ENCODE measurements around the gene TTYH1. TPM values are rescaled to one million over a fixed set of nuclear protein-coding genes. Genes with fewer than 3 reads are reported as not detected.
"Not testable (repeated sequence)": the region's sequence is repeated elsewhere in the genome, so short reads cannot be mapped to it uniquely, and the experiment has no call there.

Gene TTYH1
- total and polyA plus RNA-seq, 12 donors: 0.61 to 4.0 (median 1.6) TPM; not detected in 4

DNA sequence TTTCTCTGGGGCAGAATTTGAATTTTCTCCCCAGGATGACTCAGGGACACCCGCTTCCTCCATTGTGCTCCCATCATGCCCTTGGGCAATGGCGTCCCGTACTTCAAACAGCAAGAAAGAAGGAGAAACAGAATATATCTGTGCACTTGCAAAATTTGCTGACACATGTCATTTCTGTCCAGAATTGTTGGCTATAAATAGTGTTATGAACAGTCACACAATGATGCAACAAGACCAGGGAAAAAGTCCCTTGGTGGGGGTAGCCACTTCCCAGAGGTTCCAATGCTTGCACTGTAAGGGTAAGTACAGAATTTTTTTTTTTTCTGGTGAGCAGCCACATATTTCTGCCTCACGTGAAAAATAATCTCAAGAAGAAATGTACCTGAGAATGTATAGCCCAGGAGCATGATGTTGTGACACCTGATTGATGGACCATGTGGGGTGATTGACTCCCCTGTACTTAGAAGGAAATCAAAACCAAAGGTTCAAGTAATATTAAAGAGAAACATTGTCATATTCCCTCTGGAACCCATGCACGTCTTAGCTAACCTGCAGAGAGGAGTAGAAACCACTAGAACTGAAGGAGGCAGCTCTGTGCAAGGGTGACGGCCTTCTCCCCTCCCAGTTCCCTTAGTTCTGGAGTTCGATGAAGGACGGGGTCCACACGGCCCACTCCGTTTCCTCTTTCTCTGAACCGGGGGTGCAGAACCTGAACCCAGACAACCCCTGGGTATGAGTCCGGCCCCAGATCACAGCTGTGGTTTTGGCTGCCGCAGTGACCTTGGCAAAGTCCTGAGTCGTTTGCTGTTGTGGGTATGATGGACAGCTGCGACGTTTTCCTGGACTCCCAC is 41.3 kb upstream of the TTYH1 start:
- Histone ChIP-seq H3K27me3 (no peaks in the 10 kb centered on the region), H3K4me1 (replicated peaks in 1 of 2) (no peaks in the 10 kb centered on the region), H3K4me3 (no peak overlapping the region), H3K27ac (peak overlapping the region in 2 of 5 donors; percentile 38 to 83), H3K9me3 (replicated peaks in 1 of 3) (no peaks in the 10 kb centered on the region), H3K36me3 (replicated peaks in 1 of 2) (no peaks in the 10 kb centered on the region)
- TF ChIP-seq POLR2A (IDR thresholded peaks at IDR 0.05): no peak
- TF ChIP-seq, protein P1, sequence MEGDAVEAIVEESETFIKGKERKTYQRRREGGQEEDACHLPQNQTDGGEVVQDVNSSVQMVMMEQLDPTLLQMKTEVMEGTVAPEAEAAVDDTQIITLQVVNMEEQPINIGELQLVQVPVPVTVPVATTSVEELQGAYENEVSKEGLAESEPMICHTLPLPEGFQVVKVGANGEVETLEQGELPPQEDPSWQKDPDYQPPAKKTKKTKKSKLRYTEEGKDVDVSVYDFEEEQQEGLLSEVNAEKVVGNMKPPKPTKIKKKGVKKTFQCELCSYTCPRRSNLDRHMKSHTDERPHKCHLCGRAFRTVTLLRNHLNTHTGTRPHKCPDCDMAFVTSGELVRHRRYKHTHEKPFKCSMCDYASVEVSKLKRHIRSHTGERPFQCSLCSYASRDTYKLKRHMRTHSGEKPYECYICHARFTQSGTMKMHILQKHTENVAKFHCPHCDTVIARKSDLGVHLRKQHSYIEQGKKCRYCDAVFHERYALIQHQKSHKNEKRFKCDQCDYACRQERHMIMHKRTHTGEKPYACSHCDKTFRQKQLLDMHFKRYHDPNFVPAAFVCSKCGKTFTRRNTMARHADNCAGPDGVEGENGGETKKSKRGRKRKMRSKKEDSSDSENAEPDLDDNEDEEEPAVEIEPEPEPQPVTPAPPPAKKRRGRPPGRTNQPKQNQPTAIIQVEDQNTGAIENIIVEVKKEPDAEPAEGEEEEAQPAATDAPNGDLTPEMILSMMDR (IDR thresholded peaks at IDR 0.05): no peak
- 58 to 71% (median 69%) methylated on average over 11 to 16 of the region's 16 CpGs for WGBS, 4 donors
- DNase-seq: peak in 5 of 7 donors; percentile 33 to 65 (median 54)
- intact Hi-C loops (cut with DNase I): no loop called here

DNA sequence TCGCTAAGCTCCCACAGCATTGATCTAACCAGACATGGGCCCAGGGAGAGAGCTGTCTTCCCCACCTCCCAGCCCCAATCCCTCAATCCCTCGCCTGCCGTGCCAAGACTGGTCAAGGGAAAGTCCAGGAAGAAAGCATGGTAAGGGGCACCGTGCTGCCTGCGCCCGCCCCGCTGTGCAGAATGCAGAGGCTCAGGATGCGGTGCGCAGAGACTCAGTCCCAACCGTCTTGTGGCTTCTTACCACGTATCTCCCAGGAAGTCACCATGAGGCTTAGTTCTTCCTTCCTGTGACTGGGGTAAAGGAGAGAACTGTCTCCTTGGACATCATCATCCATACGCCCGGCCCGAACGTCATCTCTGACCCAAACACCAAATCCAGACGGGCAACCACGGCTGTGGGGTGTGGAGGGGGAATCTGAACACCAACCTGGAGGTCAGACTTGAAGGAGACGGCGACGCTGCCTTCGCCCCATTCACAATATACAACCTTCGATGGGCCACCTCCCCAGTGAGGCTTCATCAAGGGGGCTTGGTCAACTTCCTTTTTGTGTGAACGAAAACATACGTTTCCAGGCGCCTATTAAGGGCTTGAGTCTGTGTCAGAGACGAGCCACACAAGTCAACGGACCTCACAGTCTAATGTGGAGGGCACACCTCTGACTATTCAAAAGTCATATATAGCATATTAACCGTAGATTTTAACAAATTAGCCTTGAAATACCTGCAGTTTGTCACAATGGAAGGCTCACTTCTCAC is 39.9 kb upstream of the TTYH1 start:
- DNase-seq; H3K36me3 ChIP-seq (replicated peaks in 1 of 2); H3K4me1 ChIP-seq (replicated peaks in 1 of 2); H3K27me3 ChIP-seq; H3K9me3 ChIP-seq (replicated peaks in 1 of 3); intact Hi-C loops (cut with DNase I); H3K4me3 ChIP-seq: not testable (repeated sequence)
- WGBS, 4 donors: 69 to 81% (median 71%) methylated on average over 20 to 28 of the region's 28 CpGs
- peak overlapping the region in 3 of 5 donors; percentile 17 to 73 (median 57) for H3K27ac ChIP-seq

DNA sequence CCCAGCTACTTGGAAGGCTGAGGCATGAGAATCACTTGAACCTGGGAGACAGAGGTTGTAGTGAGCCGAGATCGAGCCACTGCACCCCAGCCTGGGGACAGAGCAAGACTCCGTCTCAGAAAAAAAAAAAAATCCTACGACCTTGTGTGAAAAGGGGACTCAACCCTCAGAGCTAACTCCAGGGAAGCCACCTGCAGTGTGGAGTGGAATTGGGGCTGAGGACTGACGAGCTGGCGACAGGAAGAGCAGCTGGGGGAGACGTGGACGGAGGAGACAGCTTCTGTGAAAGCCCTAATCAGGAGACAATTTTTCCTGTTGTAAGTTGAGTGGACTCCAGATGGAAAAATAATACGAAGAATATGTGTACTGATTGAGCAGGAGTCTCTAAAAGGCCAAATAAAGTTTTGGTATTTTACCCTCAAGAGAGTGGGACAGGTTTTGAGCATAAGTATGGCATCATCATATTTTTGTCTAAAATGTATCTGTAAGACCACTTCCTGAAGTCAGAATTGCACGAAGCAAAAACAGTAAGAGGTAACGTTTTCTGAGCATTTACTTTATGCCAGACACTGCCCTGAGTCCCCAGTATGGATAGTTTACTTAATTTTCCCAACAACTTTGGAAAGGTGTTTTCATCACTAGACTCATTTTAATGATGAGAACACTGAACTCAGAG is 38.5 kb upstream of the TTYH1 start:
- no peak for DNase-seq
- WGBS, 4 donors: 48 to 57% (median 53%) methylated on average over 11 of the region's 11 CpGs
- no peak for TF ChIP-seq POLR2A (IDR thresholded peaks at IDR 0.05)
- TF ChIP-seq, protein P1 (IDR thresholded peaks at IDR 0.05): no peak
- Histone ChIP-seq H3K4me3 (no peak overlapping the region), H3K4me1 (replicated peaks in 1 of 2) (no peaks in the 10 kb centered on the region), H3K27me3 (peaks cover 3% of the 10 kb centered on the region), H3K9me3 (replicated peaks in 1 of 3) (no peaks in the 10 kb centered on the region), H3K27ac (no peak overlapping the region), H3K36me3 (replicated peaks in 1 of 2) (no peaks in the 10 kb centered on the region)
- intact Hi-C loops (cut with DNase I): no loop called here

DNA sequence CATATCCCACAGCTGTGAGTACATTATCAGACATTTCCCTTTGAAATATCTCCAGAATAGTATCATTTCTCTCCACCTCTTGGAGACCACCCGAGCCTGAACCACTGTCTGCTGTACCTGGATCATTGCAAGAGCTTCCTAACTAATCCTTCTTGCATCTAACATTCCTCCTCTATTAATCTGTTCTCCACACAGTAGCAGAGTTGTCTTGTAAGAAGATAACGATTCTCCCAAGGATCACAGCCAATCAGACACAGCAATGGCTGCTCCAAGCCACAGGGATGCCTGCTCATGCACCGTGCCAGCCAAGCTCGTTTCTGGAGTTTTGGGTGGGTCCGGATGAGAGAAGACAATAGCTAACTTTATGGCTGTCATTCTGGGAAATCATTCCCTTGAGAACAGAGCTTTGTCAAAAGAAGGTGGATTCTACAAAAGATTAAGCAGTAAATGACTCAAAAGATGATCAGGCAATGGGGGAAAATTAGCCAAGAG is 36.0 kb upstream of the TTYH1 start:
- intact Hi-C loops (cut with DNase I): no loop called here
- 53 to 64% (median 60%) methylated on average over 5 of the region's 5 CpGs for WGBS, 4 donors
- DNase-seq: no peak
- H3K27me3 ChIP-seq: peaks cover 3% of the 10 kb centered on the region
- no peaks in the 10 kb centered on the region for H3K9me3 ChIP-seq (replicated peaks in 1 of 3)
- no peaks in the 10 kb centered on the region for H3K36me3 ChIP-seq (replicated peaks in 1 of 2)
- H3K4me3 ChIP-seq: no peak overlapping the region
- no peaks in the 10 kb centered on the region for H3K4me1 ChIP-seq (replicated peaks in 1 of 2)
- TF ChIP-seq POLR2A (IDR thresholded peaks at IDR 0.05): no peak
- TF ChIP-seq, protein P1 (IDR thresholded peaks at IDR 0.05): no peak
- peak overlapping the region in 1 of 5 donors; percentile 45 for H3K27ac ChIP-seq

Measured in adrenal gland (tissue), 12 donors.